NCI-H226 (cell line): ENCODE results near the gene C1QTNF8.
A peak's percentile ranks its signal among the peaks of the same experiment; 100 is the strongest.
"Not testable (repeated sequence)": the region's sequence is repeated elsewhere in the genome, so short reads cannot be mapped to it uniquely, and the experiment has no call there.

ENCODE experiments used
- DNase-seq: peaks from one replicate; pipeline ENCODE4 v3.0.0-alpha.2; 2015

C1QTNF8 gene

GRCh38 chr16:1091992-1092552 is 4.0 kb downstream of the C1QTNF8 start:
- no peak for DNase-seq

DNA sequence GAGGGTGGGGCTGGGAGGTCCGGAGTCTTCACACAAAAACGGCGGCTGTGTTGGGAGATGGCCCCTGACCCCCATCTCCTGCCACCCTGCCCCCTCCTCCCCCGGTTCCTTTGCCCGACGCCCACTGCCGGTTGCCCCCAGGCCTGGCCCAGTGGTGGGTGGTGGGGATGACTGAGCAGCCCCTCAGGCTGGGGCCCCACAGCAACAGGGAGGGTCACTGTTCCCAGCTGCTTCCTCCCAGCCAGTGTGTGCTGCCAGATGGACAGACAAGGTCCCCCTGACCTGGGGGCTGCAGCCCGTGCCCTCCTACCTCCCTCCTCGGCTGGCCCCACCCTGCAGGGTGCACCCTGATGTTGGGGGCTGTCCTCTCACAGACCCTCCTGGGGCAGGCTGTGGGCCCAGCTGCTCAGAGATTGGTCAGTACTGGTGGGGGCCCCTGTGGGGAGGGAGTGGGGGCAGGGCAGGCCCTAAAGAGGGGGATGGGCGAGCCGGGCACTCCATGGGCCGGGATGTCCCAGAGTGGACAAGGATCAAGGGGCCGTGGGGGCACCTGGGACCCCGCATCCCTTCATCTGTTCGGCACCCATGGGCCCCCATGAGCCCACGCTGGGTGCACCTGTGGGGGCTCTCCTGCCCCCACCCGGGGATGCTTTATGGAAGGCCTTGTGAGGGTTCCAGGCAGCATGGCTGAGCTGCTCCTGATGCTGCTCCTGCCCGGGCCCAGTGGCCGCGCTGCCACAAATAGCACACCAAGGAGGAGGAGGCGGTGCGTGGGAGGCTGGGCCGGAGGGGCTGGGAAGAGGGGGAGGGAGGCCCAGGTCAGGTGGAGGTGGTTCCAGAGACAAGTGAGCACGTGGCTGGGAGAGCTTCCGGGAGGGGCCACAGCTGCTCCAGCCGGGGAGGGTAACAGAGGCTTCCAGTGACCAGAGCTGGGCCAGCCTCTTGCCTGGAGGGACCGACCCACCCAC is 5.1 kb downstream of the C1QTNF8 start:
- DNase-seq: no peak

DNA sequence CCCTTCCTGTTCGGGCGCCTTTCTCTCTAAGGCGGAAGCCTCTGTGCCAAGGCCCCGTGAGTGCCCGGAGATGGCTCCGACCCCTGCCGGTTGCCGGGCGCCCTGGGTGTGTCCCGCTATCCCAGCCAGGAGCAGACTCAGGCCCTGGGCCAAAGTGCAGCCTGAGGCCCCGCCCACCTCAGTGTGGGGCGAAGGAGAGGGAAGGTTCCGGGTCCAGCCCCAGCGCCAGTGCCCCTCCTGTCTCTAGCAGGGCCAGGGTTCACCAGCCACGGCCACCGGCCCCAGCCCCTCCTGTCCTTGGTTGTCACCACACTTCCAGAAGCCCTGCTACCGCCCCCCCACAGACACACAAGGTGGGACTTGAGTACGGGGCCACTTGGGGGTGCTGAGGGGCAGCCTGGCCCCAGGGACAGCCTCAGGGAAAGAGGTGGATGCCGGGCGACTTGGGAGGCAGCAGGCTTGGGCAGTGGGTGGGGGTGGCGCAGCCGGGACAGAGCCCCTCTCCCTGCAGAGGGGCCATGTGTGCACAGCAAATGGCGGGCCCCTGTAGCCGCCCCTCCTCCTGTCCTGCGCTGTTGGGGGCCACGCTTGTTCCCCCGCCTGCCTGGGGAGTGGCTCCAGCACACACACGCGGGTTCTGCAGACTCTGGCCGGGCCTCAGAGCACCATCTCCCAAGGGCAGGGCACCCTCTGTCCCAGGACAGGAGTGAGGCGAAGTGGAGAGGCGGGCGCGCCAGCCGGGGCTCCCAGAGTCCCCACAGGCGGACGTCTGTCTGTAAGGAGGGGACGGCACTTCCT is 6.0 kb downstream of the C1QTNF8 start:
- peak; percentile 34 for DNase-seq

- no peak for DNase-seq
Measured at GRCh38 chr16:1089439-1089821, 6.6 kb downstream of the C1QTNF8 start.

DNA sequence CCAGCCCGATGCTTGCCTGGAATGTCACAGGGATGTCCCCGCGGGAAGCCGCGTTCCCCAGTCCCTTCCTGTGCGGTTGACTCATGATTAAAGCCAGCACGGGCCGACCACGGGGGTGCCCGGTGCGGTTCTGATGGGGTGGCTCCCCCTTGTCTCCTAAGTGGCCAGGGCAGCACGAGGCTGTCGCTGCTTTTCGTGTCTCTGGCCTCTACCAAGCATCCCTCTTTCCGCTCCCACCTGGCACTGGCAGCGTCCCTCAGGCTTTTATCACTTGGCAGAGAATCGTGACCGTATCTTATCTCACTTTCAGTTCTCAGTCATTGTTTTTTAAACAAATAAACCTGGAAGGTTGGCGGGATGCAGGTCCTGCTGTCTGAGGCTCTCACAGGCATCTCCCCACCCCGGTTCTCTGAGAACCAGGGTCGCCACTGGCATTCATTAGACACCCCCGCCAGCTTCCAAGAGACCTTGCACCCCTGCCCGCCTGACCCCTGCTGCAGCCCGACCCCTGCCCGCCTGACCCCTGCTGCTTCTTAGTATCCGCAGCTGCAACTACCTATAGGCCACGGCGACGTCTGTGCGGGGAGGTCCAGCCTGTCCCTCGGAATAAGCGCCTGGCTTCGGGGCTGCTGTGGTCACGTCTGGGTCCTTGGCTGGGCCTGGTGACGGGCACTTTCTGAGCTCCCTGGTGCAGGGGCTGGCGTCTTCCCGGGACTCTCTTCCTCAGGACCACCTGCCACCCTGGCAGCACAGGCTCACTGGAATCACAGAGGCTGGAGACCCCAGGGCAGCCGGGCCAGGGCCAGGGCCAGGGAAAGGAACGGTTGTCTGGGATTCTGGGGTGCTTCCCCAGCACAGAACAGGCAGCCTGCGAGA is 7.5 kb downstream of the C1QTNF8 start:
- no peak for DNase-seq

- not testable (repeated sequence) for DNase-seq
Measured at GRCh38 chr16:1086443-1086842, 9.6 kb downstream of the C1QTNF8 start.

DNA sequence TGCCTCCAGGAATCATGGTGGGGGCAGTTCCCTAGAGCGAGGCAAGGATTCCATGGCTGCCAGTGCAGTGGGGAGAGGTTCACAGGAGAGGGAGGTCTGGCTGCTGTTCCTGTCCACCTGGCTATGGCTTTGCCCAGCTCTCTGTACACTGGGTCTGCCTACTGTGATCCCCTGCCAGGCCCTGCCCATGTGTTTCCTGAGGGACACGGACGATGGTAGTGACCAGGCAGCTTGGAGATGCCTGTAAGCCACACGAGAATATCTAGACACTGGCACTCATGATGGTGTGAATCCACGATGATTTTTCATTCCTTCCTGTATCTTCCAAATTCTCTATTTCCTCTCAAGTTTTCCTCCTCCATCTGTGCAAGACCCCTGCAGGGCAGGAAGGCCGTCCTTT is 11.1 kb downstream of the C1QTNF8 start:
- no peak for DNase-seq

DNA sequence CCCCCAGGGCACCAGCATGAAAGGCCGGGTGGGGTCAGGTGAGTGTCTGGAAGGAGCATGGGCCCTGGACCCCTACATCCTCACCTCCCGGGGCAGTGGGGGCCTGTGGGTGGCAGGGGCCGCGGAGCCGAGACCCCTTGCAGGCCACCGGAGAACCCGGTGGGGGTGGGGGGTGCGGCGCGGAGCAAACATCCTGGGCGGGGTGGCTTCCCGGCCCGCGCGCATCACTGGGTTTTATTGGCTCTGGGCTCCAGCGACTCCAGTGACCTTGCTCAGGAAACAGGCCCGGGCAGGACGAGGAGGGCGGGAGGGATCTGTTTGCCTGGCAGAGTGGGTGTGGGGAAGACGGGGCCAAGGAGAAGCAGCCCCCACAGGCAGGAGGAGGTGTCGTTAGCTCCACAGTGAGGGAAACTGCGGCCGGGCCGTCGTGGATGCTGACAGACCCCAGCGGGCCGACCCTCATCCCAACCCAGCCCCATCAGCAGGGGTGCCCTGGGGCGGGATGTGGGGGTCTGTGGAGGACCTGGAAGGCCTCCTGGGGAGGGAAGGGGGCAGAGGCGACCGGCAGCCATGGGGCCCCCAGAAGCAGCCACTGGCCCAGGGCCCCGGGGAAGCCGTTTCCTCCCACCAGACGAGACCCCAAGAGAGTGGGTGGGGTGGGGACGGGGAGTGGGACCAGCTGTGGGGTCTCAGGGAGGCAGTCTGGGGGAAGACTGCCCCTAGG is 12.9 kb downstream of the C1QTNF8 start:
- no peak for DNase-seq

- peak; percentile 83 for DNase-seq
Measured at GRCh38 chr16:1082266-1082951, 13.6 kb downstream of the C1QTNF8 start.

DNA sequence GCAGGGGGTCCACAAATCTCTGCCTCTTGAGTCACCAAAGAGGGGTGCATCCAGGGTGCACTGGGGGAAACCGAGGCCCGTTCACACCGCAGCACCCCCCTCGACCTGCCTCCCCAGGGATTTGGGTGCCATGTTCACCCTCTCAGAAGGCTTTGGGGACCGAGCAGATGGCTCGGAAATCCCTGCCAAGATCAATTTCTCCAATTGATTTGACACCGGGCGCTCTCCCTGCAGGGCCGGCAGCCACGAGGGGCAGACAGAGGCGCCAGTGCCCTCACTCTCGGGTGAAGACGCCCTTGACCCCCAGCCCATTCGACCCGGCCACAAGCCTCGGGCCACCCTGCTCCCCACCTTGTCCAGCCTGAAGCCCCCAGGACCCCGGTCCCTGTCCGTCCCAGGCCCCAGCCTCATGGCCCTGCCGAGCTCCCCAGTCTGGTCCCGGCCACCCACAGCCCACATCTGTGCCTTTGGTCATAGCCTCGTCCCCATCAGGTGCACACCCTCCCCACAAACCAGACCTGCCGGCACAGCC is 14.2 kb downstream of the C1QTNF8 start:
- no peak for DNase-seq

DNA sequence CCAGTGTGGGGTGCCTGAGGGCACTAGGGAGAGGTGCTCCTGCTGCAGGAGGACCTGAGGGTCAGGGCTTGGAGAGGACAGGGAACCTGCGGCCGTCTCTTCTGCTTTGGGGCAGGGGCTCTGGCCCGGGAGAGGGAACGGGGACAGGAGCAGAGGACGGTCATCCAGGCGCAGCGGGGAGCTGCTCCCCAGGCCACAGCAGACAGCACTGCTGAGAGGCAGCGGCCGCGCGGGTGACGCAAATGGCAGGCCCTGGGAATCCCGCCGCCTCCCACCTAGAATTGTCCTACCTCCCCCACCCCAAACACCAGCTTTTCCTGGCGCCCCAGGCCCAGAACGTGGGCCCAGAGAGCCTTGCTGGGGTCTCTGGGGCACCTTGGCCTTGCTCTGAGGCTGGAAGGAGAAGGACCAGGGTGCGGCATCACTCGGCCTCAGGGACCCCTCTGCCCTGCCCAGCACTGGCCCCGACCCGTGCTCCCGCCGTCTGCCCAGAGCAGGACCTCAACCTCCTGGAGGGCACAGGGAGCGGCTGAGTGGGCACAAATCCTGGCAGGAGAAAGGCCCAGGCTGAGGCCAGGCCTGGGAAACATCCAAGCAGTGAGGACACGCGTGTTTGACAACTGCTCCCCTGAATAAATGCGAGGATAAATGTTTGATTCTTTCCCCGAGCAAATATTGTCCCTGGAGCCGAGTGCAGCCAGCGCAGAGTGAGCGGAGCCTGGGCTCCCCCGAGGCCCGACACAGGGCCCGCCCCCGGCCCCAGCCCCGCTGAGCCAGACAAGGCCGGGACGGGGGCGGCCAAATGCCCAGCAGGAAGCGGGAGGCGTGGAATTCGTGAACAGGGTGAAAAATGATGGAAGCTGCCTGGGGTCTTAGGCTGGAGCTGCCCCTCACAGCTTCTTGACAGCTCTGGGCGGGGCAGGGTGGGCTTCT is 15.0 kb downstream of the C1QTNF8 start:
- DNase-seq: no peak

DNA sequence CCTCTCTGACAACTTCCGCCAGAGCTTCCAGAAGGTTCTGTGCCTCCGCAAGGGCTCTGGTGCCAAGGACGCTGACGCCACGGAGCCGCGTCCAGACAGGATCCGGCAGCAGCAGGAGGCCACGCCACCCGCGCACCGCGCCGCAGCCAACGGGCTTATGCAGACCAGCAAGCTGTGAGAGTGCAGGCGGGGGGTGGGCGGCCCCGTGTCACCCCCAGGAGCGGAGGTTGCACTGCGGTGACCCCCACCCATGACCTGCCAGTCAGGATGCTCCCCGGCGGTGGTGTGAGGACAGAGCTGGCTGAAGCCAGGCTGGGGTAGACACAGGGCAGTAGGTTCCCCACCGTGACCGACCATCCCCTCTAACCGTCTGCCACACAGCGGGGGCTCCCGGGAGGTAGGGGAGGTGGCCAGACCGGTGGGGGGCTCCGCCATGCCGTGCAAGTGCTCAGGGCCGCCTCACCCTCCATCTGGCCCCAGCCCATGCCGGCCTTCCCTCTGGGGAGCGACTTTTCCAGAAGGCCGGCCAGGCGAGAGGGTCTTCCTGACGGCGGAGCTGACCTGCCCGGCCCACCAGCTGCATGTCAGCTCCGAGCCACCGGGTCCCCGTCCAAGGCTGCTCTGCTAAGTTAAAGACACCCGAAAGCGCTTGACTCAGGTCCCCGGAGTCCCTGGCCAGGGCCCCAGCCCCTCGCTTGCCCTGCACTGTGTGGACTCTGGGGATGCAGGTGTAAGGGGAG is 16.1 kb downstream of the C1QTNF8 start:
- DNase-seq: no peak

DNA sequence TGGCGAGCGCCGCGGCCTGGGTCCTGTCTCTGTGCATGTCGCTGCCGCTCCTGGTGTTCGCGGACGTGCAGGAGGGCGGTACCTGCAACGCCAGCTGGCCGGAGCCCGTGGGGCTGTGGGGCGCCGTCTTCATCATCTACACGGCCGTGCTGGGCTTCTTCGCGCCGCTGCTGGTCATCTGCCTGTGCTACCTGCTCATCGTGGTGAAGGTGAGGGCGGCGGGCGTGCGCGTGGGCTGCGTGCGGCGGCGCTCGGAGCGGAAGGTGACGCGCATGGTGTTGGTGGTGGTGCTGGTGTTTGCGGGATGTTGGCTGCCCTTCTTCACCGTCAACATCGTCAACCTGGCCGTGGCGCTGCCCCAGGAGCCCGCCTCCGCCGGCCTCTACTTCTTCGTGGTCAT is 16.7 kb downstream of the C1QTNF8 start:
- no peak for DNase-seq

GRCh38 chr16:1078579-1079021 is 17.4 kb downstream of the C1QTNF8 start:
- DNase-seq: peak; percentile 86

DNA sequence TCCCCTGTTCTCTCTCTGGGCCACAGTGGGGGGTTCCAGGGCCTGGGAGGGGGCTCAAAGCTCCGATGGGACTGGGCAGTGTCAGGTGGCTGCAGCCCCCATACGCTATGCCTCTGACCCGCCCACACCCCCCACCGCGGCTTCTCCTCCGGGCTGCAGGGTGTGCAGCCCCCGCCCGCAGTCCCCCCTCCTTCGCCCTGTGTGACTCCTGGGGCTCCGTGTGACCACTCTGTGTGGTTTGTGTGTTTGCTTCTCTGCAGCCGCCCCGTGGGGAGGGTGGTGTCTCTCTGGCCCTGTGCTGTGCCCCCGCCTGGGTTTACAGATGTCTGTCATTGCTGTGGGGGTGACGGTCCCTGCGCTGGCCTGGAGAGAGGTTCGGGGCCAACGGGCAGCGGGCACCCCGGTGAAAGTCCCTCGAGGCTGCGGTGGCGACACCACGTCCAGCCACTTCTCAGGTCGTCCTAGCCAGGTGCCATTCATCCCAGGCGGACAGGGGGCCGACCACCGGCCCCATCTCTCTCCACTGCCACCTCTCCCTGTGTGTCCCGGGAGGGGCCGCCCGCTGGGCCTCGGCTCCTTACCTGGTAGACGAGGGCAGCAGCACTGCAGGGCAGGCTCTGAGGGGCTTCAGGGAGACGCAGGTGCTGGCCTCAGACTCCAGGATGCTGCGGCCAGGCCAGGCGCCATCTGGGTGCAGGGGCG is 18.0 kb downstream of the C1QTNF8 start:
- no peak for DNase-seq

GRCh38 chr16:1076801-1077576 is 19.1 kb downstream of the C1QTNF8 start:
- no peak for DNase-seq

- no peak for DNase-seq
Measured at GRCh38 chr16:1075546-1075945, 20.5 kb downstream of the C1QTNF8 start.

DNA sequence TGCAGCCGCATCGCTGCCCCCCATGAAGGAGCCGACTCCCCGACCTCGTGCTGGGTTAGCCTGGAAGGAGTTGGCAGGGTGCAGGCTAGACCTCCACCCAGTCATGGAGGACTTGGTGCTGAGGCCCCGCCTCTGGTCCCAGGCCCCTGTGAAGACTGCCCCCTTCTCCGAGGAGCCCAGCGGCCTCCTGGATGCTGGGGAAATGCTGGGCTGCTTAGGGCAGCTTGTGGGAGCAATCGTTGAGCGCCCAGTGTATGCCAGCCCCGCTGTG is 21.7 kb downstream of the C1QTNF8 start:
- DNase-seq: no peak
